Esophagus squamous epithelium (tissue), 4 donors: ENCODE measurements around the gene SLBP.

Source experiments
- POLR2A ChIP-seq, 4 donors: fragments of 450-650 bp; IDR thresholded peaks; one replicate each; pipeline ENCODE4 v1.6.1; 2017; ENCODE audit warnings: antibody characterized with exemption in 4 of 4, mild to moderate bottlenecking in 4 of 4, moderate library complexity in 3 of 4
- TF ChIP-seq, protein P1 (sequence below), 6 experiments: fragments of 450-650 bp in 4 of 6; fragments of 200-600 bp in 2 of 6; sonication (generic) in 2 of 6; IDR thresholded peaks; one replicate each; pipeline ENCODE4 v1.5.1; 2016 to 2019; ENCODE audit warnings: antibody characterized with exemption in 6 of 6, mild to moderate bottlenecking in 4 of 6, moderate library complexity in 4 of 6

DNA sequence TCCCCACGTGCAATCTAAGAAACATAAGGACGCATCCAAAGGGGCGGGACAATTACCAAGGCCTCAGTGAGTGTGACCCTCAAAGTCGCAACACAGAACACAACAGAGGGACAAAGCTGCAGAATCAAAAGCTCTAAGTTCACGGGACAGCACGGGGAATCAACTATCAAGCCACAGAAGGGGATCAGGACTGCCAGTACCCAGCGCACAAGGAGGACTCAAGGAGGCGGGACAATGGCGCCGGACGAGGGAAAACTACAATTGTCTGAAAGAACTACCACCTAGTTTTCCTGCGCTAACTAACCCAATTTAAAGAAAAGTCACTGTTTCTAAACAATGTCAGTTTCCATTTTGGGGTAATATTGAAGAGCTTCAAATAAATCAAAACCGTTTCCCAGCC lies 29.3 kb downstream of the SLBP start:
- TF ChIP-seq POLR2A (IDR thresholded peaks at IDR 0.05) = no peak
- TF ChIP-seq, protein P1, sequence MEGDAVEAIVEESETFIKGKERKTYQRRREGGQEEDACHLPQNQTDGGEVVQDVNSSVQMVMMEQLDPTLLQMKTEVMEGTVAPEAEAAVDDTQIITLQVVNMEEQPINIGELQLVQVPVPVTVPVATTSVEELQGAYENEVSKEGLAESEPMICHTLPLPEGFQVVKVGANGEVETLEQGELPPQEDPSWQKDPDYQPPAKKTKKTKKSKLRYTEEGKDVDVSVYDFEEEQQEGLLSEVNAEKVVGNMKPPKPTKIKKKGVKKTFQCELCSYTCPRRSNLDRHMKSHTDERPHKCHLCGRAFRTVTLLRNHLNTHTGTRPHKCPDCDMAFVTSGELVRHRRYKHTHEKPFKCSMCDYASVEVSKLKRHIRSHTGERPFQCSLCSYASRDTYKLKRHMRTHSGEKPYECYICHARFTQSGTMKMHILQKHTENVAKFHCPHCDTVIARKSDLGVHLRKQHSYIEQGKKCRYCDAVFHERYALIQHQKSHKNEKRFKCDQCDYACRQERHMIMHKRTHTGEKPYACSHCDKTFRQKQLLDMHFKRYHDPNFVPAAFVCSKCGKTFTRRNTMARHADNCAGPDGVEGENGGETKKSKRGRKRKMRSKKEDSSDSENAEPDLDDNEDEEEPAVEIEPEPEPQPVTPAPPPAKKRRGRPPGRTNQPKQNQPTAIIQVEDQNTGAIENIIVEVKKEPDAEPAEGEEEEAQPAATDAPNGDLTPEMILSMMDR (IDR thresholded peaks at IDR 0.05) = no peak
